ENCODE data around the gene FBF1.

DNA sequence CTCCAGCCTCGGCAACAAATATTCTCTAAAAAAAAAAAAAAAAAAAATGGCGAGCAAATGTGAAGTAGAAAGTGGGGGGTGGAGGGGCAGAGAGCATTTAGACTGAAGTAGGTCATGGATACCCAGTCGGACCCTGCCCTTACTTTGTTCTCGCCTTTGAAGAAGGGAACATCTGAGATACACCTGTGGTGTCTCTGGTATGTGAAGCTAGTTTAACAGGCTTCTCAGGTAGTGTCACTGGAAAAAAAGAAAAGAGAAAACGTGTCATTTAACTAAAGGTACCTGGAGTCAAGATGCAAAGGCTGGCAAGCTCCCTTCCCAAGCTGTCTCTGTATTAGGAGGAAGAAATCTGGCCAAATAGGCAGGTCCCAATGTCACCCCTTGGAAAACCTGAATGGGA, 8.0 kb downstream of the FBF1 start:
- TF ChIP-seq POLR2A (IDR thresholded peaks at IDR 0.05): no peak
- TF ChIP-seq, protein P1, sequence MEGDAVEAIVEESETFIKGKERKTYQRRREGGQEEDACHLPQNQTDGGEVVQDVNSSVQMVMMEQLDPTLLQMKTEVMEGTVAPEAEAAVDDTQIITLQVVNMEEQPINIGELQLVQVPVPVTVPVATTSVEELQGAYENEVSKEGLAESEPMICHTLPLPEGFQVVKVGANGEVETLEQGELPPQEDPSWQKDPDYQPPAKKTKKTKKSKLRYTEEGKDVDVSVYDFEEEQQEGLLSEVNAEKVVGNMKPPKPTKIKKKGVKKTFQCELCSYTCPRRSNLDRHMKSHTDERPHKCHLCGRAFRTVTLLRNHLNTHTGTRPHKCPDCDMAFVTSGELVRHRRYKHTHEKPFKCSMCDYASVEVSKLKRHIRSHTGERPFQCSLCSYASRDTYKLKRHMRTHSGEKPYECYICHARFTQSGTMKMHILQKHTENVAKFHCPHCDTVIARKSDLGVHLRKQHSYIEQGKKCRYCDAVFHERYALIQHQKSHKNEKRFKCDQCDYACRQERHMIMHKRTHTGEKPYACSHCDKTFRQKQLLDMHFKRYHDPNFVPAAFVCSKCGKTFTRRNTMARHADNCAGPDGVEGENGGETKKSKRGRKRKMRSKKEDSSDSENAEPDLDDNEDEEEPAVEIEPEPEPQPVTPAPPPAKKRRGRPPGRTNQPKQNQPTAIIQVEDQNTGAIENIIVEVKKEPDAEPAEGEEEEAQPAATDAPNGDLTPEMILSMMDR (IDR thresholded peaks at IDR 0.05): no peak

Data from suprapubic skin (tissue), 3 donors.